Activated CD8-positive, alpha-beta memory T cell treated with anti-CD3 and anti-CD28 coated beads for 24 hours (primary cell): ENCODE results near the gene WDR38.

Experiments used
- DNase-seq: peaks from one replicate; pipeline ENCODE4 v3.0.0-alpha.2; 2020

WDR38 gene, protein sequence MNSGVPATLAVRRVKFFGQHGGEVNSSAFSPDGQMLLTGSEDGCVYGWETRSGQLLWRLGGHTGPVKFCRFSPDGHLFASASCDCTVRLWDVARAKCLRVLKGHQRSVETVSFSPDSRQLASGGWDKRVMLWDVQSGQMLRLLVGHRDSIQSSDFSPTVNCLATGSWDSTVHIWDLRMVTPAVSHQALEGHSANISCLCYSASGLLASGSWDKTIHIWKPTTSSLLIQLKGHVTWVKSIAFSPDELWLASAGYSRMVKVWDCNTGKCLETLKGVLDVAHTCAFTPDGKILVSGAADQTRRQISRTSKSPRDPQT

GRCh38 chr9:124852829-124853531 lies at the start of gene WDR38:
Gene WDR38 (plus strand): TSS chr9:124853460. CDS start chr9:124853532, 72 bp downstream.
- DNase-seq: peak; percentile 92

- no peak for DNase-seq
Observed at GRCh38 chr9:124803911-124804310, 49.3 kb upstream of the WDR38 start.

- DNase-seq: no peak
Observed at GRCh38 chr9:124805186-124805585, 48.1 kb upstream of the WDR38 start.

GRCh38 chr9:124808246-124808956 lies 44.9 kb upstream of the WDR38 start:
- no peak for DNase-seq

DNA sequence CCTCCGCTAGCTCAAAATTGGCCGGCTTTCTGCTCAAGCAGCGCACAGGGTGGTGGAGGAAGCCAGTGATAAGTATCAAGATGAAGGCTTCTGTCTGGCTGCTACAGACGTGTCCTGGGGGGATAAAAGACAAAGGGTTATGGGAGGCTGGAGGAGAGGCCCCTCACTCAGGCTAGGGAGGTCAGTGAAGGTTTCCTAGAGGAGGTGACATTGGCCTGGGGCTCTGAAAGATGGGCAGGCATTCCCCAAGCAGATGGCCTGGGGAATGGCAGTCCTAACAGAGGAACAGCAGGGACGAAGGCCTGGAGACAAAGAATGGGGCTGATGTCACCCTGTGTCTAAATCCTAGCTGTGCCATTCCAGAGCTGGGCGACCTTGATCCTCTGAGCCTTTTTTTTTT lies 44.0 kb upstream of the WDR38 start:
- no peak for DNase-seq

DNA sequence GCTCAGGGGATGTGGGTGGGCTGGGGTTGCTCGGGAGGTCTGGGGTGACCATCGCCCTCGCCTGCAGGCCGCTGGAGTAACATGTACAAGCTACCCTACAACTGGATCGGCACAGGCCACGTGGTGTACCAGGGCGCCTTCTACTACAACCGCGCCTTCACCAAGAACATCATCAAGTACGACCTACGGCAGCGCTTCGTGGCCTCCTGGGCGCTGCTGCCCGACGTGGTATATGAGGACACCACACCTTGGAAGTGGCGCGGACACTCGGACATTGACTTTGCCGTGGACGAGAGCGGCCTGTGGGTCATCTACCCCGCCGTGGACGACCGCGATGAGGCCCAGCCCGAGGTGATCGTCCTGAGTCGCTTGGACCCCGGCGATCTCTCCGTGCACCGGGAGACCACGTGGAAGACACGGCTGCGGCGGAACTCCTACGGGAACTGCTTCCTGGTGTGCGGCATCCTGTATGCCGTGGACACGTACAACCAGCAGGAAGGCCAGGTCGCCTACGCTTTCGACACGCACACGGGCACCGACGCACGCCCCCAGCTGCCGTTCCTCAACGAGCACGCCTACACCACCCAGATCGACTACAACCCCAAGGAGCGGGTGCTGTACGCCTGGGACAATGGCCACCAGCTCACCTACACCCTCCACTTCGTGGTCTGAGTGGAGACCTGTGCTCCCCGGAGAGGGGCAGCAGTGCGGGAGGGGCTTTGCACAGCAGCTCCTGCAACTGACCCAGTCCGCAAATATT lies 43.3 kb upstream of the WDR38 start:
- DNase-seq: no peak

DNA sequence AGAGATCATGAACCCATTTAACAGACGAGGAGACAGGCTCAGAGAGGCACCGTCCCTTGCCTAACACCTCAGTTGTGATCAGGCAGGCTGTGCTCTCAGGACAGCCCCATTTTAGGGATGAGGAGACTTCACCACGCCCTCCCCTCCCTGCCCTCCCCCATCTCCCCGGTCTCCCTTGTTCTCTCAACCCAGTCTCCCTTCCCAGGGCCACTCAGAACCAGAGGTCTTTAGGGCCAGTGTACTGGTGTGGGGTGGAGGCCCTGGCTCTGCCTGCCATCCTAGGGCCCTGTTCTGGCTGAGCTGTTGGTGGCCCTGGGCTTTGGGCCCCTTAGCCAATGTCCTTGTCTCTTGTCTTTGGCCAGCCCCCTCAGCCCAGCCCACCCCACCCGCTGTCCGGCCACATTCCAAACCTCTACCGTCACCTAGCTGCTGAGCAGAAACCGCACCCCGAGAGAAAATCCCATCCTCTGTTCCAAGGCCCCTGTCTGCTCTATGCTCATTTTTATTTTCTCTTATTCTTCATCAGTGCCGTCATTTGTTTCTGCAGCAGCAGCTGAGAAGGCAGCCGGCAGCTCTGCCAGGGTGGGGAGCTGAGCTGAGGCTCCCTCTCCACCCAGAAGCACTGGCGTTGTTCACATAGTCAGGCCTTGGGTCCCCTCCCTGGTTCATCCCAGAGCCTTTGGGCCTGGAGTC lies 42.5 kb upstream of the WDR38 start:
- no peak for DNase-seq

GRCh38 chr9:124812441-124812876 lies 40.8 kb upstream of the WDR38 start:
- no peak for DNase-seq

DNA sequence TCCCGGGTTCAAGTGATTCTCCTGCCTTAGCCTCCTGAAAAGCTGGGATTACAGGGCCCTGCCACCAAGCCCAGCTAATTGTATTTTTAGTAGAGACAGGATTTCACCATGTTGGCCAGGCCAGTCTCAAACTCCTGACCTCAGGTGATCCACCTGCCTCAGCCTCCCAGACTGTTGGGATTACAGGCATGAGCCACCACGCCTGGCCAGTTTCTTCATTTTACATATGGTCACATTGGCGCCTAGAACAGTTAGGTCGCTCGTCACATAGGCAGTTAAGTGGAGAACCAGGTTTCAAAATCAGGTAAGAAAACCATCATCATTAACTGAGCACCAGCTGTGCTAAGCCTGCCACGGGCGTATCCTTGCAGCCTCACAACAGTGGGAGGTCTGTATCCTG lies 40.2 kb upstream of the WDR38 start:
- no peak for DNase-seq

DNA sequence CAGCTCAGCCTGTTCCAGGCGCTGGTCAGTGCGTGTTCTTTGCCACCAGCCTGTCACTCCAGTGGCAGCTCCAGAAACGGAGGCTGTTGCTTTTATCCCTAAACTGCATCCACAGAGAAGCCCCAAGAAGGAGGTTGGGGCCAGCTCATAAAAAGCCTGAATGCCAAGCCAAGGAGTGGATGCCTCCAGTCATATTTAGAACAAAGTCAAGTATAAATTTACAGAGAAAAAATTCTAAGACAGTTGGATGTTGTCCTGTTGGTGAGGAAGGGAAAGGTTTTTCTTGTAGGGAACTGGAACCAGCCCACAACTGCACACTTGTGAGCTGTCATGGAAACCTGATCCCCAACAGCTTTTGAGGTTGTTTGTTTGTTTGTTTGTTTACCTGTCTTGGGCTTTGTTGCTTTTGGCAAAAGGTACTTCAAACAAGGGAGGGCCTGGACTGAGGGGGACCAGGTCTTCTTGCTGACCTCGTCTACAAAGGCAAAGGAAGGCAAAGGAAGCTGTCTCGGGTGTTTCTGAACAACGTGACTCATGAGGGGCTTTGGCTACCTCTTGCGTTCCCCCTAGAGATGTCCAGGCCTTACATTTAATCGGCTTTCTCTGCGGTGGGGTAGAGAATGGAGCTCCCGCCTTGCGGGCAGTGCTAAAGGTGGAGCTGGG lies 39.6 kb upstream of the WDR38 start:
- DNase-seq: no peak

DNA sequence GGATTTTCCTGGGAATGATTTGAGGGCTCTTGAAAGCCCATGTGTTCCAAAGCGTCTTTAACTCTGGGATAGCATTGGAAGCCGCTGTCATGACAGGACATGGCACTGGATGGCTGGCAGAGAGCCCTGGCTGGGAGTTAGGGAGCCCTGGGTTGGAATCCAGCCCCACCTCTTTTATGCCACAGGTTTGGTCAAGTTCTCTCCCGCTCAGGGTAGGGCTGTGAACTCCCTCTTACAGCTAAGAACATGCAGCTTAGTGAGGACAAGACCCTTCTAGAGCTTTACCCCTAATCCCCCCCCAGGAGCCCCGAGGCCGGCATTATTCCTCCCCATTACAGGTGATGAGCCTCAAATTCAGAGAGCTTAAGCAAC lies 39.1 kb upstream of the WDR38 start:
- DNase-seq: no peak

- DNase-seq: no peak
Observed at GRCh38 chr9:124815601-124816000, 37.7 kb upstream of the WDR38 start.

- DNase-seq: no peak
Observed at GRCh38 chr9:124818431-124819281, 34.6 kb upstream of the WDR38 start.

GRCh38 chr9:124820698-124821623 lies 32.3 kb upstream of the WDR38 start:
- DNase-seq: no peak

- no peak for DNase-seq
Observed at GRCh38 chr9:124828489-124829333, 24.5 kb upstream of the WDR38 start.

DNA sequence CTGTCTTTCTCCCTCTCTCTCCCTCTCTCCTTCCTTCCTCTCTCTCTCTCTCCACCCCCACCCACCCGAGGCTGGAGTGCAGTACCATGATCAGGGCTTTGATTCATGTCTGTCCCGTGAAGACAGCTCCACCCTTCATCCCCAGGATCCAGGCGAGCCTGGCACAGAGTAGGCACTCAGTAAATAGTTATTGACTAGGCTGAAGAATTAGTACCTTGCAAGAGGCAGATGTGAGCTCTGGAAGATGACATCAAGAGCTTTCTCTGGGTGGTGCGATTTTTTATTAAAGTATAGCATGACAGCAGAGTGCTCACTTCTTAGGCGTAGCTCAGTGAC lies 24.0 kb upstream of the WDR38 start:
- DNase-seq: no peak

GRCh38 chr9:124830593-124830992 lies 22.7 kb upstream of the WDR38 start:
- no peak for DNase-seq

- no peak for DNase-seq
Observed at GRCh38 chr9:124831642-124832364, 21.5 kb upstream of the WDR38 start.
